ENCODE measurements around the gene EBI3. TPM values are rescaled to one million over a fixed set of nuclear protein-coding genes. Genes with fewer than 3 reads are reported as not detected.
A peak's percentile ranks its signal among the peaks of the same experiment; 100 is the strongest.

Gene EBI3
- total and polyA plus RNA-seq, 4 donors, result 1.8 to 7.8 (median 2.5) TPM

DNA sequence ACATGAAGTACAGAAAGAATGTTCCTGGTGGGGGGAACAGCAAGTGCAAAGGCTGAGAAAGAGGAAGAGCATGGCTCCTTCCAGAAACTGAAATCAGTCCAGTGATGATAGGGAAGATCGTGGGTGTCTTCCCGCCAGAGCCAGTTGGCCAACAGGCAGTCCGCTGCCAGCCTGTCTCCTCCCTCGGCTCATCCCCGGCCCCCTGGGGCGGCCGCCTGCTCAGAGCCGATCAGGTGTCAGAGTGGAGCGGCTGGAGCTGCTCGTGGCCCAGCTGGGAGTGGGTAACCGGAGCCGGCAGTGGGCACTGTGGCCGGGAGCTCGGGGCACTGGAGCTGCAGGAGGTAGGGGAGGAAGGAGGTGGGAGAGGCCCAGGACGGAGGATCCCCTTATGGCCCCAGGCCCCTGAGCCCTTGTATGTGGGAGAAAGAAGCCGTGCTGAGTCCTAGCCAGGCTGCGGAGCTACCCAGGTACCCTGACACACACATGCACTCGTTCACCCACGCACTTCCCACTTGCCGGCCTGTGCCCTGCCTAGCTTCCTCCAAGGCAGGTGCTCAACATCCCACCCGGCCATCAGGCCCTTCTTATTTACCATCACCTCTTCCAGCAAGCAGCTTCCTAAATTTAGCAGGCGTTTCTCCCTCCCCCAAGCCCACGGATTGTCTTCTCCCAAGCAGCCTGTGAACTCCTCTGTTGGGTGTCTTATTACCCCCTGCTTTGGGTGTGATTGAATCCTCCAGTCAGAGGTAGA lies 45.2 kb upstream of the EBI3 start:
- Histone ChIP-seq H3K27ac (ENCODE audit: low read depth in 1 of 2, low read length in 2 of 2) (peak overlapping the region in 1 of 2 donors; percentile 32), H3K4me3 (ENCODE audit: low read depth in 1 of 3, low read length in 3 of 3) (no peak overlapping the region), H3K4me1 (ENCODE audit: control insufficient read depth in 4 of 4, insufficient read depth in 4 of 4, low read length in 3 of 4) (peaks cover 13 to 34% (median 24%) of the 10 kb centered on the region in 4 donors), H3K36me3 (ENCODE audit: control insufficient read depth in 4 of 4, insufficient read depth in 3 of 4, low read depth in 1 of 4, low read length in 3 of 4) (peaks cover 0 to 2% (median 0%) of the 10 kb centered on the region in 4 donors), H3K9ac (ENCODE audit: low read depth in 1 of 2, low read length in 2 of 2) (no peak overlapping the region), H3K9me3 (ENCODE audit: control insufficient read depth in 4 of 4, low read length in 3 of 4) (no peaks in the 10 kb centered on the region), H3K27me3 (ENCODE audit: control insufficient read depth in 4 of 4, insufficient read depth in 4 of 4, low read length in 3 of 4) (no peaks in the 10 kb centered on the region)
- 55% methylated on average over 23 of the region's 23 CpGs for WGBS
- TF ChIP-seq RAD21 (IDR thresholded peaks at IDR 0.05), result no peak
- TF ChIP-seq, protein P1, sequence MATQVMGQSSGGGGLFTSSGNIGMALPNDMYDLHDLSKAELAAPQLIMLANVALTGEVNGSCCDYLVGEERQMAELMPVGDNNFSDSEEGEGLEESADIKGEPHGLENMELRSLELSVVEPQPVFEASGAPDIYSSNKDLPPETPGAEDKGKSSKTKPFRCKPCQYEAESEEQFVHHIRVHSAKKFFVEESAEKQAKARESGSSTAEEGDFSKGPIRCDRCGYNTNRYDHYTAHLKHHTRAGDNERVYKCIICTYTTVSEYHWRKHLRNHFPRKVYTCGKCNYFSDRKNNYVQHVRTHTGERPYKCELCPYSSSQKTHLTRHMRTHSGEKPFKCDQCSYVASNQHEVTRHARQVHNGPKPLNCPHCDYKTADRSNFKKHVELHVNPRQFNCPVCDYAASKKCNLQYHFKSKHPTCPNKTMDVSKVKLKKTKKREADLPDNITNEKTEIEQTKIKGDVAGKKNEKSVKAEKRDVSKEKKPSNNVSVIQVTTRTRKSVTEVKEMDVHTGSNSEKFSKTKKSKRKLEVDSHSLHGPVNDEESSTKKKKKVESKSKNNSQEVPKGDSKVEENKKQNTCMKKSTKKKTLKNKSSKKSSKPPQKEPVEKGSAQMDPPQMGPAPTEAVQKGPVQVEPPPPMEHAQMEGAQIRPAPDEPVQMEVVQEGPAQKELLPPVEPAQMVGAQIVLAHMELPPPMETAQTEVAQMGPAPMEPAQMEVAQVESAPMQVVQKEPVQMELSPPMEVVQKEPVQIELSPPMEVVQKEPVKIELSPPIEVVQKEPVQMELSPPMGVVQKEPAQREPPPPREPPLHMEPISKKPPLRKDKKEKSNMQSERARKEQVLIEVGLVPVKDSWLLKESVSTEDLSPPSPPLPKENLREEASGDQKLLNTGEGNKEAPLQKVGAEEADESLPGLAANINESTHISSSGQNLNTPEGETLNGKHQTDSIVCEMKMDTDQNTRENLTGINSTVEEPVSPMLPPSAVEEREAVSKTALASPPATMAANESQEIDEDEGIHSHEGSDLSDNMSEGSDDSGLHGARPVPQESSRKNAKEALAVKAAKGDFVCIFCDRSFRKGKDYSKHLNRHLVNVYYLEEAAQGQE (IDR thresholded peaks at IDR 0.05), result no peak
- no peak for TF ChIP-seq HNF4A (conservative IDR thresholded peaks at IDR 0.05)
- no peak for TF ChIP-seq HNF4G (IDR thresholded peaks at IDR 0.05)
- TF ChIP-seq, protein P2, sequence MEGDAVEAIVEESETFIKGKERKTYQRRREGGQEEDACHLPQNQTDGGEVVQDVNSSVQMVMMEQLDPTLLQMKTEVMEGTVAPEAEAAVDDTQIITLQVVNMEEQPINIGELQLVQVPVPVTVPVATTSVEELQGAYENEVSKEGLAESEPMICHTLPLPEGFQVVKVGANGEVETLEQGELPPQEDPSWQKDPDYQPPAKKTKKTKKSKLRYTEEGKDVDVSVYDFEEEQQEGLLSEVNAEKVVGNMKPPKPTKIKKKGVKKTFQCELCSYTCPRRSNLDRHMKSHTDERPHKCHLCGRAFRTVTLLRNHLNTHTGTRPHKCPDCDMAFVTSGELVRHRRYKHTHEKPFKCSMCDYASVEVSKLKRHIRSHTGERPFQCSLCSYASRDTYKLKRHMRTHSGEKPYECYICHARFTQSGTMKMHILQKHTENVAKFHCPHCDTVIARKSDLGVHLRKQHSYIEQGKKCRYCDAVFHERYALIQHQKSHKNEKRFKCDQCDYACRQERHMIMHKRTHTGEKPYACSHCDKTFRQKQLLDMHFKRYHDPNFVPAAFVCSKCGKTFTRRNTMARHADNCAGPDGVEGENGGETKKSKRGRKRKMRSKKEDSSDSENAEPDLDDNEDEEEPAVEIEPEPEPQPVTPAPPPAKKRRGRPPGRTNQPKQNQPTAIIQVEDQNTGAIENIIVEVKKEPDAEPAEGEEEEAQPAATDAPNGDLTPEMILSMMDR (IDR thresholded peaks at IDR 0.05; ENCODE audit: low read depth, low read length, missing input control), result no peak
- TF ChIP-seq RXRA (IDR thresholded peaks at IDR 0.05), result no peak
- TF ChIP-seq FOXA1 (IDR thresholded peaks at IDR 0.05), result no peak
- TF ChIP-seq TAF1 (conservative IDR thresholded peaks at IDR 0.05), result no peak
- TF ChIP-seq FOXA2 (IDR thresholded peaks at IDR 0.05), result no peak
- TF ChIP-seq YY1 (IDR thresholded peaks at IDR 0.05), result no peak
- TF ChIP-seq, protein P3, sequence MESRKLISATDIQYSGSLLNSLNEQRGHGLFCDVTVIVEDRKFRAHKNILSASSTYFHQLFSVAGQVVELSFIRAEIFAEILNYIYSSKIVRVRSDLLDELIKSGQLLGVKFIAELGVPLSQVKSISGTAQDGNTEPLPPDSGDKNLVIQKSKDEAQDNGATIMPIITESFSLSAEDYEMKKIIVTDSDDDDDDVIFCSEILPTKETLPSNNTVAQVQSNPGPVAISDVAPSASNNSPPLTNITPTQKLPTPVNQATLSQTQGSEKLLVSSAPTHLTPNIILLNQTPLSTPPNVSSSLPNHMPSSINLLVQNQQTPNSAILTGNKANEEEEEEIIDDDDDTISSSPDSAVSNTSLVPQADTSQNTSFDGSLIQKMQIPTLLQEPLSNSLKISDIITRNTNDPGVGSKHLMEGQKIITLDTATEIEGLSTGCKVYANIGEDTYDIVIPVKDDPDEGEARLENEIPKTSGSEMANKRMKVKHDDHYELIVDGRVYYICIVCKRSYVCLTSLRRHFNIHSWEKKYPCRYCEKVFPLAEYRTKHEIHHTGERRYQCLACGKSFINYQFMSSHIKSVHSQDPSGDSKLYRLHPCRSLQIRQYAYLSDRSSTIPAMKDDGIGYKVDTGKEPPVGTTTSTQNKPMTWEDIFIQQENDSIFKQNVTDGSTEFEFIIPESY (IDR thresholded peaks at IDR 0.05), result no peak
- TF ChIP-seq GABPA (IDR thresholded peaks at IDR 0.05 in 1 of 2, conservative IDR thresholded peaks at IDR 0.05 in 1 of 2), result no peak
- TF ChIP-seq JUND (IDR thresholded peaks at IDR 0.05), result no peak
- no peak for TF ChIP-seq EGR1 (IDR thresholded peaks at IDR 0.05; ENCODE audit: low read depth in 2 of 2)
- TF ChIP-seq, protein P4, sequence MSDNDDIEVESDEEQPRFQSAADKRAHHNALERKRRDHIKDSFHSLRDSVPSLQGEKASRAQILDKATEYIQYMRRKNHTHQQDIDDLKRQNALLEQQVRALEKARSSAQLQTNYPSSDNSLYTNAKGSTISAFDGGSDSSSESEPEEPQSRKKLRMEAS (IDR thresholded peaks at IDR 0.05), result no peak
- no peak for TF ChIP-seq NR2F2 (IDR thresholded peaks at IDR 0.05)
- no peak for DNase-seq (ENCODE audit: low spot score)

All from liver (tissue), 9 donors.